Mesenchymal stem cell (in vitro differentiated cells and primary cell): ENCODE results near the gene WWTR1.

Experiments used
- DNase-seq: peaks from one replicate; pipeline ENCODE4 v3.0.0-alpha.2; 2013
- H2AFZ ChIP-seq: one replicate; pipeline ENCODE4 v1.6.1; 2013; ENCODE audit warnings: low read depth, mild to moderate bottlenecking, control low read depth, inconsistent platforms, low read length, moderate library complexity
- H2AK5ac ChIP-seq: 2 replicates; pipeline ENCODE4 v1.6.1; 2013; ENCODE audit warnings: low read length, moderate library complexity, mild to moderate bottlenecking, inconsistent platforms; ENCODE audit not compliant: severe bottlenecking
- H2BK120ac ChIP-seq: one replicate; pipeline ENCODE4 v1.6.1; 2013; ENCODE audit warnings: low read depth, mild to moderate bottlenecking, inconsistent platforms, low read length, moderate library complexity
- H2BK12ac ChIP-seq, 2 experiments: one replicate each; pipeline ENCODE4 v1.6.1; 2013; ENCODE audit warnings: inconsistent platforms in 2 of 2, low read length in 2 of 2, mild to moderate bottlenecking in 2 of 2, moderate library complexity in 2 of 2, control low read depth in 1 of 2
- H2BK15ac ChIP-seq: one replicate; pipeline ENCODE4 v1.6.1; 2013; ENCODE audit warnings: mild to moderate bottlenecking, low read depth, inconsistent platforms; ENCODE audit not compliant: poor library complexity, severe bottlenecking
- H2BK5ac ChIP-seq: 2 replicates; pipeline ENCODE4 v1.6.1; 2013; ENCODE audit warnings: low read depth, mild to moderate bottlenecking, low read length, control low read depth, inconsistent platforms; ENCODE audit not compliant: poor library complexity, severe bottlenecking
- H3K14ac ChIP-seq, 2 experiments: one replicate each; pipeline ENCODE4 v1.6.1; 2013; ENCODE audit warnings: inconsistent platforms in 2 of 2, low read length in 2 of 2, control low read depth in 1 of 2, mild to moderate bottlenecking in 1 of 2, moderate library complexity in 1 of 2
- H3K18ac ChIP-seq, 2 experiments: one replicate each; pipeline ENCODE4 v1.6.1; 2013; ENCODE audit warnings: inconsistent platforms in 2 of 2, low read length in 2 of 2, control low read depth in 1 of 2, low read depth in 1 of 2, mild to moderate bottlenecking in 1 of 2
- H3K23ac ChIP-seq, 2 experiments: one replicate each; pipeline ENCODE4 v1.6.1; 2013; ENCODE audit warnings: inconsistent platforms in 2 of 2, low read length in 2 of 2, mild to moderate bottlenecking in 2 of 2, moderate library complexity in 2 of 2, control low read depth in 1 of 2
- H3K27ac ChIP-seq: 2 replicates; pipeline ENCODE4 v1.5.1; 2013; ENCODE audit warnings: mild to moderate bottlenecking, moderate library complexity, low read length, control low read depth, inconsistent platforms; ENCODE audit not compliant: poor library complexity, severe bottlenecking
- H3K27me3 ChIP-seq, 2 experiments: 2 replicates each; pipeline versions ENCODE4 v1.6.1 to v1.7.0; 2013; ENCODE audit warnings: low read length in 2 of 2, mild to moderate bottlenecking in 2 of 2, moderate library complexity in 2 of 2, control low read depth in 1 of 2, inconsistent platforms in 1 of 2; ENCODE audit not compliant: control insufficient read depth in 1 of 2, insufficient read depth in 1 of 2
- H3K36me3 ChIP-seq, 2 experiments: 2 replicates each; pipeline versions ENCODE4 v1.6.1 to v1.7.0; 2013; ENCODE audit warnings: low read length in 2 of 2, control low read depth in 1 of 2, inconsistent platforms in 1 of 2, low read depth in 1 of 2, mild to moderate bottlenecking in 1 of 2; ENCODE audit not compliant: insufficient read depth in 2 of 2, control insufficient read depth in 1 of 2
- H3K4ac ChIP-seq, 2 experiments: one replicate each; pipeline ENCODE4 v1.6.1; 2013; ENCODE audit warnings: inconsistent platforms in 2 of 2, low read length in 2 of 2, mild to moderate bottlenecking in 2 of 2, moderate library complexity in 2 of 2, control low read depth in 1 of 2, low read depth in 1 of 2
- H3K4me1 ChIP-seq: 2 replicates; pipeline ENCODE4 v1.6.1; 2013; ENCODE audit warnings: low read depth, low read length, control low read depth; ENCODE audit not compliant: control insufficient read depth, insufficient read depth
- H3K4me2 ChIP-seq: 2 replicates; pipeline ENCODE4 v1.6.1; 2013; ENCODE audit warnings: low read length, mild to moderate bottlenecking, inconsistent platforms; ENCODE audit not compliant: poor library complexity, severe bottlenecking
- H3K4me3 ChIP-seq, 2 experiments: 2 replicates each; pipeline versions ENCODE4 v1.5.1 to v1.7.0; 2013; ENCODE audit warnings: low read length in 2 of 2, mild to moderate bottlenecking in 2 of 2, control low read depth in 1 of 2, low read depth in 1 of 2; ENCODE audit not compliant: insufficient read depth in 1 of 2
- H3K79me1 ChIP-seq: replicated peaks from 2 replicates; pipeline ENCODE4 v1.6.1; 2013; ENCODE audit warnings: mild to moderate bottlenecking, control low read depth, low read length, inconsistent platforms; ENCODE audit not compliant: poor library complexity, severe bottlenecking
- H3K9ac ChIP-seq: 2 replicates; pipeline ENCODE4 v1.7.0; 2013; ENCODE audit warnings: mild to moderate bottlenecking, low read length, moderate library complexity
- H3K9me3 ChIP-seq: 2 replicates; pipeline ENCODE4 v1.7.0; 2013; ENCODE audit warnings: mild to moderate bottlenecking, low read length; ENCODE audit not compliant: control insufficient read depth
- H4K8ac ChIP-seq: one replicate; pipeline ENCODE4 v1.6.1; 2013; ENCODE audit warnings: inconsistent platforms, mild to moderate bottlenecking, low read length, moderate library complexity
- H4K91ac ChIP-seq: one replicate; pipeline ENCODE4 v1.6.1; 2013; ENCODE audit warnings: mild to moderate bottlenecking, low read length, inconsistent platforms
- WGBS: methylation state at CpG from one replicate; pipeline ENCODE4 v1.1.7; 2013; ENCODE audit warnings: mixed read lengths; 5-methylcytosine and 5-hydroxymethylcytosine counted together

Gene WWTR1

GRCh38 chr3:149667576-149667975 lies 9.8 kb upstream of the WWTR1 start:
- DNase-seq: no peak
- no peak overlapping the region for H2AK5ac ChIP-seq
- H3K4me2 ChIP-seq: no peak overlapping the region
- H4K8ac ChIP-seq: no peak overlapping the region
- H3K9me3 ChIP-seq: no peaks in the 10 kb centered on the region
- no peak overlapping the region for H4K91ac ChIP-seq
- H3K23ac ChIP-seq: no peak overlapping the region
- H3K27ac ChIP-seq: no peak overlapping the region
- H3K9ac ChIP-seq: no peak overlapping the region
- no peak overlapping the region for H3K4ac ChIP-seq
- H3K27me3 ChIP-seq: no peaks in the 10 kb centered on the region
- no peak overlapping the region for H3K14ac ChIP-seq
- no peak overlapping the region for H2BK15ac ChIP-seq
- no peak overlapping the region for H2AFZ ChIP-seq
- H3K18ac ChIP-seq: no peak overlapping the region
- H2BK120ac ChIP-seq: no peak overlapping the region
- H3K4me3 ChIP-seq: no peak overlapping the region
- no peaks in the 10 kb centered on the region for H3K79me1 ChIP-seq
- H2BK12ac ChIP-seq: no peak overlapping the region
- no peak overlapping the region for H2BK5ac ChIP-seq
- H3K36me3 ChIP-seq: no peaks in the 10 kb centered on the region
- WGBS: 90% methylated on average over 2 of the region's 2 CpGs
- peaks cover 2% of the 10 kb centered on the region for H3K4me1 ChIP-seq

GRCh38 chr3:149663966-149664365 lies 6.1 kb upstream of the WWTR1 start:
- Histone ChIP-seq H3K9me3 (no peaks in the 10 kb centered on the region), H3K18ac (no peak overlapping the region), H2BK5ac (peak overlapping the region; percentile 66), H3K9ac (no peak overlapping the region), H3K36me3 (no peaks in the 10 kb centered on the region), H3K4me2 (no peak overlapping the region), H2BK12ac (no peak overlapping the region), H3K4ac (peak overlapping the region in 1 of 2 experiments; percentile 26), H2BK120ac (no peak overlapping the region), H3K79me1 (no peaks in the 10 kb centered on the region), H4K91ac (no peak overlapping the region), H3K27me3 (no peaks in the 10 kb centered on the region), H3K27ac (no peak overlapping the region), H3K14ac (no peak overlapping the region), H3K4me1 (no peaks in the 10 kb centered on the region), H4K8ac (no peak overlapping the region), H2BK15ac (no peak overlapping the region), H2AK5ac (no peak overlapping the region), H2AFZ (no peak overlapping the region), H3K4me3 (no peak overlapping the region), H3K23ac (no peak overlapping the region)
- WGBS: 83% methylated on average over 1 of the region's 1 CpG
- no peak for DNase-seq

DNA sequence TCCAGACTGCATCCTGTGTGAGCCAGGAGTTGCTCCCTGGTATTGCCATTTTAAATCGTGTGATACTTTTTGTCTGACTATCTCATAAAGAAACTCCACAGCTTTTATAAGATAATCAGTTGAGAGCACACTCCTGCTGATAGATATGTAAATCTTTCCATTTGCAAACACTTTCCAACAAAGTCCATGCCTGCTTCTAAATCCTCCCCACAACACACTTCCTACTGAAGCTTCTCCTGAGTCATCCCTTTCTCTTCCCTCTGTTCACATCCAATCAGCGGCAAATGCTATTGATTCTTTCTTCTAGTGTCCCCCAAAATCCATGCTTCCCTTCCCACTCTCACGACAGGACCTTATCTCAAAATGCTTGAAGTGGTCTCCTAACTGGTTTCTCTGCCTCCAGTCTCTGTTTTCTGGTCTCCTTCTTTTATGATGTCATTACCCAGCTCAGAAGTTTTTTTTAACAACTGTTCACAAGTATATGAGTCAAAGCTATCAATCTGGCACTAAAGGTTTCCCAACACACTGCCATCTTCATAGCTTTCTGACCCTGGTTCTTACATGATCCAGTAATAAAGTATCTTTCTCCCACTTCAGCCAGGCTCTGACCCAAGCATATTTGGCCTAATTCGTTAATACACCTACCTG lies 4.5 kb upstream of the WWTR1 start:
- Histone ChIP-seq H3K23ac (no peak overlapping the region), H3K18ac (peak overlapping the region in 1 of 2 experiments; percentile 5), H3K4ac (no peak overlapping the region), H3K4me1 (peaks cover 7% of the 10 kb centered on the region), H4K8ac (no peak overlapping the region), H3K4me3 (no peak overlapping the region), H3K14ac (no peak overlapping the region), H3K27ac (no peak overlapping the region), H4K91ac (no peak overlapping the region), H3K9me3 (no peaks in the 10 kb centered on the region), H2BK5ac (no peak overlapping the region), H2BK12ac (peak overlapping the region in 1 of 2 experiments; percentile 10), H3K27me3 (no peaks in the 10 kb centered on the region), H2AK5ac (no peak overlapping the region), H3K79me1 (no peaks in the 10 kb centered on the region), H3K36me3 (no peaks in the 10 kb centered on the region), H2BK15ac (no peak overlapping the region), H3K4me2 (no peak overlapping the region), H3K9ac (peak overlapping the region; percentile 47), H2BK120ac (no peak overlapping the region), H2AFZ (no peak overlapping the region)
- WGBS: 49% methylated on average over 4 of the region's 4 CpGs
- peak; percentile 82 for DNase-seq

- H2BK12ac ChIP-seq: no peak overlapping the region
- H2BK5ac ChIP-seq: no peak overlapping the region
- no peak overlapping the region for H3K4me2 ChIP-seq
- no peak overlapping the region for H2AFZ ChIP-seq
- peaks cover 0 to 7% of the 10 kb centered on the region in 2 experiments for H3K36me3 ChIP-seq
- no peak overlapping the region for H3K4me3 ChIP-seq
- no peak overlapping the region for H2BK120ac ChIP-seq
- no peak for DNase-seq
- no peak overlapping the region for H3K18ac ChIP-seq
- no peak overlapping the region for H3K9ac ChIP-seq
- no peak overlapping the region for H3K23ac ChIP-seq
- no peak overlapping the region for H3K14ac ChIP-seq
- no peak overlapping the region for H3K27ac ChIP-seq
- H4K8ac ChIP-seq: no peak overlapping the region
- H3K4ac ChIP-seq: no peak overlapping the region
- no peaks in the 10 kb centered on the region for H3K9me3 ChIP-seq
- no peak overlapping the region for H4K91ac ChIP-seq
- no peak overlapping the region for H2AK5ac ChIP-seq
- H2BK15ac ChIP-seq: no peak overlapping the region
- H3K27me3 ChIP-seq: no peaks in the 10 kb centered on the region
- H3K79me1 ChIP-seq: no peaks in the 10 kb centered on the region
- WGBS: 100% methylated on average over 1 of the region's 1 CpG
- peaks cover 7% of the 10 kb centered on the region for H3K4me1 ChIP-seq
These were observed 2.6 kb upstream of the WWTR1 start for GRCh38 chr3:149660462-149660861.
